ENCODE measurements around the gene KRT83. TPM values are rescaled to one million over a fixed set of nuclear protein-coding genes. Genes with fewer than 3 reads are reported as not detected.

Gene KRT83
- total RNA-seq, 1 experiment from 2014 or later, result not detected

DNA sequence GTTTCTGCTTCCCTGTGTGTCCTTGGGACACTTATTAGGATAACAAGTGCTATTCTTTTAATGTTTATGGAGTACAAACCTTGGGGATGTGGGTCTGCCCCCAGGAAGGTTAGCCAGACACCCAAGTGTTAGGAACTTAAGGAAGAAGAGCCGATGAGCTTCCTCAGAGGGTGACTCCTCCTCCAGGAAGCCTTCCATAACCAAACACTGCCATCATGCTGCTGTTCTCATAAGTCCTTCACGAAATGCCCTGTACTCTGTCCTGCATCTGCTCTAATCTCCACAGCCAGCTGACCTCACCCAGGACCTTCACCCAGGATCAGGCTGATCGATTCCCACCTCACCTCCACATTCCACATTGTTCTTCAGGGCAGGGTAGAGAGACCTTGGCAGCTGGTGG, 47.3 kb upstream of the KRT83 start:
- POLR2A ChIA-PET (ENCODE audit: low non-redundant PET), result no interaction called here

DNA sequence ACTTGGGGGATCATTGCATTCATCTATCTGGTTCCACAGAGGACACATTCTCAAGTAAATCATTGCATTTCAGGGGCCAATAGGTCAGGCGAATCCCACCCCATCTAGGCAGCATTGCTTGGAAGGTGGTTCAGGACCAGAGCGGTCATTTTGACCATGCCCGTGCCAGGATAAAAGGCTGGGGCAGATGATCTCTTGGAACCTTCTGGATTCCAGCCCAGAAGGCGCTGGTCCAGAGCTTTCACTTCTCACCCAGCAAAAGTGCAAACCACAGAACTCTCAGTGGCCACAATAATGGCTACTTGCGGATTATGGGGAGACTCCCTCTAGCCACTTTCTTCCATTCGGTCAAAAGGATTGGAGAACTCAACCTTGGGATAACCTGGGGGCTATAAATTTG, 46.7 kb upstream of the KRT83 start:
- CTCF ChIA-PET, result interaction anchor here (1.3 kb wide), 1 partner anchor 512 kb away, joined by 4 read pairs; no protein-coding TSS in a partner anchor
- Histone ChIP-seq H3K36me3 (ENCODE audit: insufficient read depth, low read length, poor library complexity, severe bottlenecking) (no peaks in the 10 kb centered on the region), H3K27me3 (replicated peaks; ENCODE audit: insufficient read depth, low read depth, low read length, poor library complexity) (no peaks in the 10 kb centered on the region), H3K4me1 (ENCODE audit: insufficient read depth, low read length, poor library complexity, severe bottlenecking) (no peaks in the 10 kb centered on the region), H3K4me3 (ENCODE audit: low read depth, low read length, poor library complexity, severe bottlenecking) (no peak overlapping the region), H3K27ac (ENCODE audit: low read depth, low read length, poor library complexity, severe bottlenecking) (no peak overlapping the region), H3K9me3 (ENCODE audit: low read depth, low read length, poor library complexity, severe bottlenecking) (no peaks in the 10 kb centered on the region)
- no TSS peak for BruUV-seq (replicated peaks)
- TF ChIP-seq, protein P1, sequence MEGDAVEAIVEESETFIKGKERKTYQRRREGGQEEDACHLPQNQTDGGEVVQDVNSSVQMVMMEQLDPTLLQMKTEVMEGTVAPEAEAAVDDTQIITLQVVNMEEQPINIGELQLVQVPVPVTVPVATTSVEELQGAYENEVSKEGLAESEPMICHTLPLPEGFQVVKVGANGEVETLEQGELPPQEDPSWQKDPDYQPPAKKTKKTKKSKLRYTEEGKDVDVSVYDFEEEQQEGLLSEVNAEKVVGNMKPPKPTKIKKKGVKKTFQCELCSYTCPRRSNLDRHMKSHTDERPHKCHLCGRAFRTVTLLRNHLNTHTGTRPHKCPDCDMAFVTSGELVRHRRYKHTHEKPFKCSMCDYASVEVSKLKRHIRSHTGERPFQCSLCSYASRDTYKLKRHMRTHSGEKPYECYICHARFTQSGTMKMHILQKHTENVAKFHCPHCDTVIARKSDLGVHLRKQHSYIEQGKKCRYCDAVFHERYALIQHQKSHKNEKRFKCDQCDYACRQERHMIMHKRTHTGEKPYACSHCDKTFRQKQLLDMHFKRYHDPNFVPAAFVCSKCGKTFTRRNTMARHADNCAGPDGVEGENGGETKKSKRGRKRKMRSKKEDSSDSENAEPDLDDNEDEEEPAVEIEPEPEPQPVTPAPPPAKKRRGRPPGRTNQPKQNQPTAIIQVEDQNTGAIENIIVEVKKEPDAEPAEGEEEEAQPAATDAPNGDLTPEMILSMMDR (conservative IDR thresholded peaks at IDR 0.05; ENCODE audit: low read depth, low read length), result no peak
- TF ChIP-seq EZH2 (IDR thresholded peaks at IDR 0.05; ENCODE audit: borderline replicate concordance, low read depth, low read length, poor library complexity, severe bottlenecking), result no peak
- POLR2A ChIA-PET (ENCODE audit: low non-redundant PET), result no interaction called here
- intact Hi-C loops (cut with micrococcal nuclease; ENCODE audit: unreplicated experiment), result no loop called here
- DNase-seq (ENCODE audit: low spot score), result no peak

More for the DNA sequence above, 47.3 kb upstream of the KRT83 start:
- Histone ChIP-seq H3K9me3 (ENCODE audit: low read depth, low read length, poor library complexity, severe bottlenecking) (no peaks in the 10 kb centered on the region), H3K4me1 (ENCODE audit: insufficient read depth, low read length, poor library complexity, severe bottlenecking) (no peaks in the 10 kb centered on the region), H3K36me3 (ENCODE audit: insufficient read depth, low read length, poor library complexity, severe bottlenecking) (no peaks in the 10 kb centered on the region), H3K27me3 (replicated peaks; ENCODE audit: insufficient read depth, low read depth, low read length, poor library complexity) (no peaks in the 10 kb centered on the region), H3K4me3 (ENCODE audit: low read depth, low read length, poor library complexity, severe bottlenecking) (no peak overlapping the region), H3K27ac (ENCODE audit: low read depth, low read length, poor library complexity, severe bottlenecking) (no peak overlapping the region)
- CTCF ChIA-PET, result interaction anchor here (1.3 kb wide), 1 partner anchor 511 kb away, joined by 4 read pairs; no protein-coding TSS in a partner anchor
- intact Hi-C loops (cut with micrococcal nuclease; ENCODE audit: unreplicated experiment), result no loop called here
- no TSS peak for BruUV-seq (replicated peaks)
- TF ChIP-seq, protein P1 (conservative IDR thresholded peaks at IDR 0.05; ENCODE audit: low read depth, low read length), result no peak
- no peak for TF ChIP-seq EZH2 (IDR thresholded peaks at IDR 0.05; ENCODE audit: borderline replicate concordance, low read depth, low read length, poor library complexity, severe bottlenecking)
- no peak for DNase-seq (ENCODE audit: low spot score)

DNA sequence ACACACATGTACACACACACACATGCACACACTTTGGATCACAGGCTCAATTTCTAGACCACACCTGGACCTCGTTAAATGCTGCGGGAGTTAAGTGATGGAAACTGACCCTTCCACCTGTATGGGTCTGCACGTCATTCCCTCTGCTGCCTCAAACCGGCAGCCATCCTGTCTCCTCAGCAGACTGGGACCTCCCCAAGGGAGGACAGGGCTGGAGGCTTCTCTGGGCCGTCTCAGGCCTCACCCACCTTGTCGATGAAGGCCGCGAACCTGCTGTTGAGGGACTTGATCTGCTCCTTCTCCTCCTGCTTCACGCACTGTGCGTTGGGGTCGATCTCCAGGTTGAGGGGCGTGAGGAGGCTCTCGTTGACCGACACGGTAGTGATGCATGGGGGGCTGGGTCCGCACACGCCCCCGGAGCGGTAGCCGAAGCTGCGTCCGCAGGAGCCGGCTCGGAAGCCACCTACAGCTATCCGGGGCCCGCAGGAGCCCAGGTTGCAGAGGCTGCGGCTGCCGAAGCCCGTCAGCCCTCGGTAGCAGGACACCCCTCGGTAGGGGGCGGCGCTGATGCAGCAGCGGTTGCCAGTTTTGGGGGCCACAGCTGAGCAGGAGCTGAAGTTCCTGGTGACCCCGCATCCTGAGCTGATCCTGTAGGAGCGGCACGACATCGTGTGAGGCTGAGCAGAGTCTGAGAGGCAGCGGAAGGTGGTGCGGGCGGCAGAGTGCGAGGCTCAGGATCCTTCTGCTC, 45.7 kb upstream of the KRT83 start, which contains the start of gene KRT85:
Gene KRT85, minus strand, starts transcription at position 744 of the 748 bp plus-strand sequence. Its CDS starts 76 bp downstream, at position 668.
- intact Hi-C loops (cut with micrococcal nuclease; ENCODE audit: unreplicated experiment), result no loop called here
- POLR2A ChIA-PET (ENCODE audit: low non-redundant PET), result no interaction called here
- BruUV-seq (replicated peaks), result no TSS peak
- Histone ChIP-seq H3K27me3 (replicated peaks; ENCODE audit: insufficient read depth, low read depth, low read length, poor library complexity) (no peaks in the 10 kb centered on the region), H3K36me3 (ENCODE audit: insufficient read depth, low read length, poor library complexity, severe bottlenecking) (no peaks in the 10 kb centered on the region), H3K9me3 (ENCODE audit: low read depth, low read length, poor library complexity, severe bottlenecking) (no peaks in the 10 kb centered on the region), H3K4me1 (ENCODE audit: insufficient read depth, low read length, poor library complexity, severe bottlenecking) (no peaks in the 10 kb centered on the region), H3K27ac (ENCODE audit: low read depth, low read length, poor library complexity, severe bottlenecking) (no peak within 1 kb of the TSS), H3K4me3 (ENCODE audit: low read depth, low read length, poor library complexity, severe bottlenecking) (no peak within 1 kb of the TSS)
- no peak for TF ChIP-seq EZH2 (IDR thresholded peaks at IDR 0.05; ENCODE audit: borderline replicate concordance, low read depth, low read length, poor library complexity, severe bottlenecking)
- TF ChIP-seq, protein P1 (conservative IDR thresholded peaks at IDR 0.05; ENCODE audit: low read depth, low read length), result no peak
- no peak for DNase-seq (ENCODE audit: low spot score)
- CTCF ChIA-PET, result no interaction called here

Measured in A673 (cell line).